Prostate gland (tissue), 2 donors: ENCODE results near the gene FIGNL2.

Experiments used
- CTCF ChIP-seq, 4 experiments: fragments of 200-600 bp in 2 of 4; fragments of 450-650 bp in 2 of 4; sonication (generic) in 2 of 4; IDR thresholded peaks; 1 replicate in 3 of 4; 2 replicates in 1 of 4; pipeline ENCODE4 v1.5.1; 2016 to 2019; ENCODE audit warnings: antibody characterized with exemption in 4 of 4, mild to moderate bottlenecking in 2 of 4, moderate library complexity in 2 of 4
- POLR2AphosphoS5 ChIP-seq: sonication (generic); formaldehyde crosslinking; IDR thresholded peaks from one replicate; pipeline ENCODE4 v1.6.1; 2017; ENCODE audit warnings: antibody characterized with exemption

GRCh38 chr12:51846911-51847642 lies 1.4 kb downstream of the FIGNL2 start:
- TF ChIP-seq CTCF (IDR thresholded peaks at IDR 0.05) (no peak), POLR2AphosphoS5 (no peak)
